Bladder microvascular endothelial cell (primary cell): ENCODE results near the gene SEC63. TPM values are rescaled to one million over a fixed set of nuclear protein-coding genes. Genes with fewer than 3 reads are reported as not detected.

Source experiments
- total RNA-seq: library from RNA; depleted of rRNA; stranded (reverse); fragments of >200 nt; gene quantifications from 2 replicates; pipeline ENCODE4 v1.2.3, GENCODE V29; 2014

SEC63 gene, protein sequence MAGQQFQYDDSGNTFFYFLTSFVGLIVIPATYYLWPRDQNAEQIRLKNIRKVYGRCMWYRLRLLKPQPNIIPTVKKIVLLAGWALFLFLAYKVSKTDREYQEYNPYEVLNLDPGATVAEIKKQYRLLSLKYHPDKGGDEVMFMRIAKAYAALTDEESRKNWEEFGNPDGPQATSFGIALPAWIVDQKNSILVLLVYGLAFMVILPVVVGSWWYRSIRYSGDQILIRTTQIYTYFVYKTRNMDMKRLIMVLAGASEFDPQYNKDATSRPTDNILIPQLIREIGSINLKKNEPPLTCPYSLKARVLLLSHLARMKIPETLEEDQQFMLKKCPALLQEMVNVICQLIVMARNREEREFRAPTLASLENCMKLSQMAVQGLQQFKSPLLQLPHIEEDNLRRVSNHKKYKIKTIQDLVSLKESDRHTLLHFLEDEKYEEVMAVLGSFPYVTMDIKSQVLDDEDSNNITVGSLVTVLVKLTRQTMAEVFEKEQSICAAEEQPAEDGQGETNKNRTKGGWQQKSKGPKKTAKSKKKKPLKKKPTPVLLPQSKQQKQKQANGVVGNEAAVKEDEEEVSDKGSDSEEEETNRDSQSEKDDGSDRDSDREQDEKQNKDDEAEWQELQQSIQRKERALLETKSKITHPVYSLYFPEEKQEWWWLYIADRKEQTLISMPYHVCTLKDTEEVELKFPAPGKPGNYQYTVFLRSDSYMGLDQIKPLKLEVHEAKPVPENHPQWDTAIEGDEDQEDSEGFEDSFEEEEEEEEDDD
- total RNA-seq: 12.5 and 29.0 TPM in 2 replicates

GRCh38 chr6:107957909-107958688 is at the start of gene SEC63:
Gene SEC63 (minus strand): TSS chr6:107958208. CDS start chr6:107958009, 199 bp downstream.

Other genes with a start within 250 kb of the SEC63 start
- gene SCML4, start 133.9 kb downstream of the SEC63 start, total RNA-seq: not detected in 2 replicates
- gene OSTM1, start 116.5 kb upstream of the SEC63 start, total RNA-seq: 15.5 and 22.7 TPM in 2 replicates
- not detected in 2 replicates for gene NR2E1, start 207.8 kb upstream of the SEC63 start, total RNA-seq